HEK293 (cell line): ENCODE data around the gene POMP.
A peak's percentile ranks its signal among the peaks of the same experiment; 100 is the strongest.

Source experiments
- CTCF ChIA-PET: fragments of 350-600 bp; formaldehyde crosslinking; extraction: SDS; loops from one replicate; lab custom pipeline; 2021; ENCODE audit warnings: antibody characterized with exemption; lab: Yijun Ruan, JAX
- POLR2A ChIA-PET: fragments of 300-600 bp; formaldehyde crosslinking; extraction: SDS; loops from one replicate; lab custom pipeline; 2020; ENCODE audit warnings: antibody characterized with exemption, inconsistent platforms; lab: Yijun Ruan, JAX
- H3K27ac ChIP-seq: fragments of 200-500 bp; sonication (Bioruptor generic); 2 replicates; pipeline ENCODE4 v1.5.1; 2014; ENCODE audit warnings: low read depth, low read length, control low read depth, inconsistent platforms; ENCODE audit errors: extremely low read depth
- H3K36me3 ChIP-seq, 2 experiments: fragments of 200-500 bp in 1 of 2; sonication (Bioruptor generic) in 1 of 2; 1 replicate in 1 of 2; 2 replicates in 1 of 2; pipeline ENCODE4 v1.5.1; 2014 to 2017; ENCODE audit warnings: inconsistent platforms in 2 of 2, low read length in 2 of 2; ENCODE audit not compliant: control insufficient read depth in 2 of 2, insufficient read depth in 1 of 2
- H3K4me1 ChIP-seq: fragments of 200-500 bp; sonication (Bioruptor generic); 2 replicates; pipeline ENCODE4 v1.5.1; 2014; ENCODE audit warnings: mild to moderate bottlenecking, low read length, inconsistent platforms; ENCODE audit not compliant: control insufficient read depth, insufficient read depth
- H3K4me3 ChIP-seq: 2 replicates; pipeline ENCODE4 v1.5.1; 2011; ENCODE audit warnings: low read depth, mild to moderate bottlenecking, control low read depth, low read length, moderate library complexity
- H3K9me3 ChIP-seq: fragments of 200-500 bp; sonication (Bioruptor generic); 2 replicates; pipeline ENCODE4 v1.5.1; 2014; ENCODE audit warnings: low read depth, low read length, inconsistent platforms; ENCODE audit not compliant: control insufficient read depth, insufficient read depth
- ATF2 ChIP-seq: fragments of 450-650 bp; formaldehyde crosslinking; IDR thresholded peaks from 2 replicates; pipeline ENCODE4 v1.5.1; 2016; ENCODE audit warnings: missing biosample characterization, missing genetic modification characterization, low read depth
- EGR2 ChIP-seq: fragments of 450-650 bp; formaldehyde crosslinking; IDR thresholded peaks from 2 replicates; pipeline ENCODE4 v1.5.1; 2016; ENCODE audit warnings: low read depth, missing biosample characterization, missing genetic modification characterization
- ELK4 ChIP-seq: IDR thresholded peaks from 2 replicates; pipeline ENCODE4 v1.6.1; 2011; ENCODE audit warnings: mild to moderate bottlenecking, low read depth, low read length, borderline replicate concordance
- GLIS1 ChIP-seq: fragments of 450-650 bp; formaldehyde crosslinking; IDR thresholded peaks from 2 replicates; pipeline ENCODE4 v1.5.1; 2016; ENCODE audit warnings: missing biosample characterization, missing genetic modification characterization
- KLF9 ChIP-seq: fragments of 450-650 bp; formaldehyde crosslinking; IDR thresholded peaks from 2 replicates; pipeline ENCODE4 v1.5.1; 2016; ENCODE audit warnings: missing biosample characterization, missing genetic modification characterization, low read depth
- MZF1 ChIP-seq: fragments of 450-650 bp; formaldehyde crosslinking; IDR thresholded peaks from 2 replicates; pipeline ENCODE4 v1.5.1; 2017; ENCODE audit warnings: missing biosample characterization, missing genetic modification characterization, borderline replicate concordance
- SALL2 ChIP-seq: fragments of 450-650 bp; formaldehyde crosslinking; IDR thresholded peaks from 2 replicates; pipeline ENCODE4 v1.5.0; 2017; ENCODE audit warnings: missing biosample characterization, mild to moderate bottlenecking, missing genetic modification characterization, borderline replicate concordance
- SP3 ChIP-seq: fragments of 450-650 bp; formaldehyde crosslinking; IDR thresholded peaks from 2 replicates; pipeline ENCODE4 v1.5.1; 2016; ENCODE audit warnings: missing biosample characterization, missing genetic modification characterization
- YY2 ChIP-seq: fragments of 450-650 bp; formaldehyde crosslinking; IDR thresholded peaks from 2 replicates; pipeline ENCODE4 v1.5.1; 2016; ENCODE audit warnings: missing biosample characterization, missing genetic modification characterization
- ZBTB1 ChIP-seq: fragments of 450-650 bp; formaldehyde crosslinking; IDR thresholded peaks from 2 replicates; pipeline ENCODE4 v1.5.1; 2016; ENCODE audit warnings: missing biosample characterization, missing genetic modification characterization
- ZBTB17 ChIP-seq: fragments of 450-650 bp; formaldehyde crosslinking; IDR thresholded peaks from 2 replicates; pipeline ENCODE4 v1.5.1; 2016; ENCODE audit warnings: missing biosample characterization, missing genetic modification characterization
- ZEB2 ChIP-seq: fragments of 450-650 bp; formaldehyde crosslinking; IDR thresholded peaks from 2 replicates; pipeline ENCODE4 v1.5.1; 2016; ENCODE audit warnings: missing biosample characterization, missing genetic modification characterization
- ZFP37 ChIP-seq: fragments of 450-650 bp; formaldehyde crosslinking; IDR thresholded peaks from 2 replicates; pipeline ENCODE4 v1.5.1; 2016; ENCODE audit warnings: missing biosample characterization, missing genetic modification characterization
- ZNF121 ChIP-seq: fragments of 450-650 bp; formaldehyde crosslinking; IDR thresholded peaks from 2 replicates; pipeline ENCODE4 v1.5.1; 2016; ENCODE audit warnings: missing biosample characterization, missing genetic modification characterization
- ZNF146 ChIP-seq: fragments of 450-650 bp; formaldehyde crosslinking; IDR thresholded peaks from 2 replicates; pipeline ENCODE4 v1.5.1; 2016; ENCODE audit warnings: missing biosample characterization, missing genetic modification characterization
- ZNF184 ChIP-seq: fragments of 450-650 bp; IDR thresholded peaks from 2 replicates; pipeline ENCODE4 v1.5.1; 2018; ENCODE audit warnings: missing biosample characterization, mild to moderate bottlenecking, missing genetic modification characterization
- ZNF211 ChIP-seq: fragments of 450-650 bp; formaldehyde crosslinking; IDR thresholded peaks from 2 replicates; pipeline ENCODE4 v1.5.1; 2016; ENCODE audit warnings: low read depth, missing biosample characterization, missing genetic modification characterization
- ZNF248 ChIP-seq: fragments of 450-650 bp; formaldehyde crosslinking; IDR thresholded peaks from 2 replicates; pipeline ENCODE4 v1.5.1; 2017; ENCODE audit warnings: missing biosample characterization, missing genetic modification characterization
- ZNF266 ChIP-seq: fragments of 450-650 bp; formaldehyde crosslinking; IDR thresholded peaks from 2 replicates; pipeline ENCODE4 v1.5.1; 2016; ENCODE audit warnings: missing biosample characterization, missing genetic modification characterization, low read depth
- ZNF324 ChIP-seq: fragments of 450-650 bp; formaldehyde crosslinking; IDR thresholded peaks from 2 replicates; pipeline ENCODE4 v1.5.1; 2016; ENCODE audit warnings: missing biosample characterization, missing genetic modification characterization
- ZNF48 ChIP-seq: fragments of 450-650 bp; formaldehyde crosslinking; IDR thresholded peaks from 2 replicates; pipeline ENCODE4 v1.5.1; 2016; ENCODE audit warnings: missing biosample characterization, missing genetic modification characterization
- ZNF555 ChIP-seq: fragments of 450-650 bp; formaldehyde crosslinking; conservative IDR thresholded peaks from 2 replicates; pipeline ENCODE4 v1.5.1; 2017; ENCODE audit warnings: missing biosample characterization, mild to moderate bottlenecking, missing genetic modification characterization, inconsistent platforms
- ZNF558 ChIP-seq: fragments of 450-650 bp; formaldehyde crosslinking; IDR thresholded peaks from 2 replicates; pipeline ENCODE4 v1.5.1; 2016; ENCODE audit warnings: missing biosample characterization, missing genetic modification characterization
- ZNF571 ChIP-seq: fragments of 450-650 bp; formaldehyde crosslinking; IDR thresholded peaks from 2 replicates; pipeline ENCODE4 v1.5.0; 2017; ENCODE audit warnings: missing biosample characterization, missing genetic modification characterization
- ZNF626 ChIP-seq: fragments of 450-650 bp; sonication (Bioruptor Pico); formaldehyde crosslinking; IDR thresholded peaks from 2 replicates; pipeline ENCODE4 v1.5.1; 2018; ENCODE audit warnings: missing biosample characterization, missing genetic modification characterization, inconsistent platforms
- ZNF629 ChIP-seq: fragments of 450-650 bp; formaldehyde crosslinking; IDR thresholded peaks from 2 replicates; pipeline ENCODE4 v1.5.1; 2017; ENCODE audit warnings: missing biosample characterization, missing genetic modification characterization
- ZNF658 ChIP-seq: fragments of 450-650 bp; formaldehyde crosslinking; IDR thresholded peaks from 2 replicates; pipeline ENCODE4; 2016; ENCODE audit warnings: missing biosample characterization, missing genetic modification characterization
- ZNF768 ChIP-seq: fragments of 450-650 bp; formaldehyde crosslinking; IDR thresholded peaks from 2 replicates; pipeline ENCODE4 v1.5.1; 2018; ENCODE audit warnings: missing biosample characterization, mild to moderate bottlenecking, missing genetic modification characterization
- ZNF776 ChIP-seq: fragments of 450-650 bp; formaldehyde crosslinking; IDR thresholded peaks from 2 replicates; pipeline ENCODE4 v1.5.0; 2017; ENCODE audit warnings: missing biosample characterization, missing genetic modification characterization, borderline replicate concordance
- ZNF843 ChIP-seq: fragments of 450-650 bp; formaldehyde crosslinking; IDR thresholded peaks from 2 replicates; pipeline ENCODE4 v1.5.1; 2016; ENCODE audit warnings: missing biosample characterization, missing genetic modification characterization
- ZSCAN4 ChIP-seq: fragments of 450-650 bp; formaldehyde crosslinking; IDR thresholded peaks from 2 replicates; pipeline ENCODE4 v1.5.1; 2017; ENCODE audit warnings: missing biosample characterization, missing genetic modification characterization
- ZSCAN5A ChIP-seq: fragments of 450-650 bp; formaldehyde crosslinking; IDR thresholded peaks from 2 replicates; pipeline ENCODE4 v1.5.1; 2016; ENCODE audit warnings: missing biosample characterization, missing genetic modification characterization

POMP gene

GRCh38 chr13:28718196-28718542 lies 59.2 kb downstream of the POMP start:
- no peaks in the 10 kb centered on the region; the same call in 1 of the 2 replicates for H3K4me1 ChIP-seq
- H3K9me3 ChIP-seq, result no peaks in the 10 kb centered on the region
- no peak overlapping the region; the same call in 1 of the 2 replicates for H3K27ac ChIP-seq
- no peak for TF ChIP-seq KLF9 (tag by site-specific recombination)
- TF ChIP-seq MZF1 (tag by site-specific recombination), result no peak
- TF ChIP-seq ATF2 (tag by site-specific recombination), result no peak
- TF ChIP-seq ZNF184, result no peak
- no peak for TF ChIP-seq ZNF658 (tag by site-specific recombination)
- no peak for TF ChIP-seq ZSCAN5A
- TF ChIP-seq ZEB2 (tag by site-specific recombination), result no peak
- H3K36me3 ChIP-seq, result no peaks in the 10 kb centered on the region
- ChIA-PET POLR2A (no interaction called here), CTCF (interaction anchor here (0.6 kb wide), 1 partner anchor 59 kb away, joined by 3 read pairs; the partner anchor contains the start of gene POMP)
- H3K4me3 ChIP-seq, result peak overlapping the region; percentile 67

GRCh38 chr13:28718543-28719226 lies 59.8 kb downstream of the POMP start, which contains the start of gene SLC46A3:
TSS of gene SLC46A3 (minus strand) at chr13:28718970. CDS start at chr13:28717998, 972 bp downstream.
- no peaks in the 10 kb centered on the region for H3K9me3 ChIP-seq
- no peaks in the 10 kb centered on the region for H3K36me3 ChIP-seq
- H3K27ac ChIP-seq, result peak within 1 kb of the TSS; percentile 37; the same call in 1 of the 2 replicates
- peak within 1 kb of the TSS; percentile 67 for H3K4me3 ChIP-seq
- no peaks in the 10 kb centered on the region; the same call in 1 of the 2 replicates for H3K4me1 ChIP-seq
- POLR2A ChIA-PET, result interaction anchor here (1.1 kb wide), 1 partner anchor 11 kb away, joined by 4 read pairs; no protein-coding TSS in a partner anchor
- CTCF ChIA-PET, result interaction anchor here (0.5 kb wide), 1 partner anchor 388 kb away, joined by 3 read pairs; no protein-coding TSS in a partner anchor
- TF ChIP-seq YY2 (tag by site-specific recombination) (no peak), ZNF248 (tag by site-specific recombination) (no peak), ZNF776 (tag by site-specific recombination) (no peak), ZSCAN4 (tag by site-specific recombination) (no peak), ZNF843 (tag by site-specific recombination) (no peak), ZNF768 (tag by site-specific recombination) (no peak), ZNF558 (no peak), ZBTB17 (peak; percentile 91), ZNF211 (tag by site-specific recombination) (no peak), ZNF266 (tag by site-specific recombination) (no peak), GLIS1 (tag by site-specific recombination) (no peak), ZBTB1 (tag by site-specific recombination) (no peak), ZNF629 (no peak), EGR2 (tag by site-specific recombination) (no peak), ZNF324 (tag by site-specific recombination) (no peak), ZNF626 (tag by site-specific recombination) (no peak), ZNF571 (no peak), ZNF48 (no peak), ZNF121 (tag by site-specific recombination) (no peak), SALL2 (tag by site-specific recombination) (no peak), ZNF146 (tag by site-specific recombination) (no peak), SP3 (tag by site-specific recombination) (0 out of 2 replicates have a peak, but pooled peaks have one; percentile 21), ELK4 (no peak), ZNF555 (tag by site-specific recombination) (no peak), ZFP37 (tag by site-specific recombination) (no peak)
